Measurements from ENCODE around the gene ATP6AP1.

Gene ATP6AP1

DNA sequence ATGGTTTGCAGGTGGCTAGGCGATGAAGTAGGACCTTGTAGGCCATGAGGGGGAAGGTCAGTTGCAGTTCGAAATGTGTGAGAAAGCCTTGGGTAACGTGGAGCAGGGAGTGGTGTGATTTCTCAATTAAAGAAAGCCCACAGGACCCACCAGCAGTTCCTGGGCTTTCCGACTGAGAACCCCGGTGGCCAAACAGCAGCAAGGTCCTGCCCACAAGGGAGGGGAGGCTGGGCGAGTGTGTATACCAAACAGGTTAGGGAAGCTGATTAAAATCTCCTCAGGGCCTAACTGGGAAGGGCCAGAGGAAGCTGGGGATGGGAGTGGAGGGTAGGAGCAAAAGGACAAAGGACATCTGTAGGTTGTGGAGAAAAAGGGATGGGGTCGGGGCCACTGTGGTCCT lies 2.4 kb downstream of the ATP6AP1 start:
- DNase-seq = no peak

DNA sequence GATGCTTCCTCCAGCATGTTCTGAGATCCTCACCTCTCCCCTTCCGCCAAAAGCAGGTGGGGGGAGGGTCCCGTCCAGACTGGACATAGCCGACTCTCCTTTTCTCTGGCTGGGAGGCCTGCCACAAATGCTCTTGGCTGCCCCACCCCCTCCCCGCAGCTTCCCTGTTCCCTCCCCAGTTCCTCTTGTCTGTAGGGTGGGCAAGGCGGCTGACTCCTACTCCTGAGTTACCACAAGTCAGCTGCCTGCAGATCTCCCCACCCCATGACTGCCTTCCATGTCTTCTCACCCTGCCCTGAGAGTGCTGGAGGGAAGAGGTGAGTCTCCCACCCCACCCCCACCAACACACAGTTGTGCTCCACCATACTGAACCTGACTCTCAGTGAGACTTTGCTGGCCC lies 2.9 kb downstream of the ATP6AP1 start:
- no peak for DNase-seq

DNA sequence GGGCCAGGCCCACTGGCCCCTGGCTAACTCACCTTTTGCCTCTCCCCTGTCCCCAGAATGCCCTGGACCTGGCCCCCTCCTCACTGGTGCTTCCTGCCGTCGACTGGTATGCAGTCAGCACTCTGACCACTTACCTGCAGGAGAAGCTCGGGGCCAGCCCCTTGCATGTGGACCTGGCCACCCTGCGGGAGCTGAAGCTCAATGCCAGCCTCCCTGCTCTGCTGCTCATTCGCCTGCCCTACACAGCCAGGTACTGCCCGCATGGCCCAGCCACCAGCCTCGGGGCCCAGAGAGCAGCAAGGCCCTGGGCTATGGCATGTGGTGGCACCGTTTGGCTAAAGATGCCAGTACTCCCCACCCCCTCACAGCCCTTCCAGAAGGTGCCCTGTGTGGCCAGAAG lies 3.7 kb downstream of the ATP6AP1 start:
- DNase-seq = no peak

DNA sequence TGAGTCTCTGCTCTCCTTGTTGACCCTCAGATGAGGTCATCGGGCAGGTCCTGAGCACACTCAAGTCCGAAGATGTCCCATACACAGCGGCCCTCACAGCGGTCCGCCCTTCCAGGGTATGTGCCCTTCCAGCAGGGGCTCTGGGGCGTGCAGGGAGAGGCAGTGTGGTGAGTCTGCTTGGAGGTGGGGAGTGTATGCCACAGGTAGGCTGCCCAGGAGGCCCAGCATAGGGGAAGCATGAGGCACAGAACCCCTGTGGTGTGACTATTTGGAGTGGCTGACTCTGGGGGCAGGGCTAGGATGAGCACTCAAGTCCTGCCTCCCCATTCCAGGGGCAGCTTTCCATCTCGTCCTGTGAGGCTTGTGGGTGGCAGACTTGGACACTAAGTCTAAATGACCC lies 5.1 kb downstream of the ATP6AP1 start:
- no peak for DNase-seq

DNA sequence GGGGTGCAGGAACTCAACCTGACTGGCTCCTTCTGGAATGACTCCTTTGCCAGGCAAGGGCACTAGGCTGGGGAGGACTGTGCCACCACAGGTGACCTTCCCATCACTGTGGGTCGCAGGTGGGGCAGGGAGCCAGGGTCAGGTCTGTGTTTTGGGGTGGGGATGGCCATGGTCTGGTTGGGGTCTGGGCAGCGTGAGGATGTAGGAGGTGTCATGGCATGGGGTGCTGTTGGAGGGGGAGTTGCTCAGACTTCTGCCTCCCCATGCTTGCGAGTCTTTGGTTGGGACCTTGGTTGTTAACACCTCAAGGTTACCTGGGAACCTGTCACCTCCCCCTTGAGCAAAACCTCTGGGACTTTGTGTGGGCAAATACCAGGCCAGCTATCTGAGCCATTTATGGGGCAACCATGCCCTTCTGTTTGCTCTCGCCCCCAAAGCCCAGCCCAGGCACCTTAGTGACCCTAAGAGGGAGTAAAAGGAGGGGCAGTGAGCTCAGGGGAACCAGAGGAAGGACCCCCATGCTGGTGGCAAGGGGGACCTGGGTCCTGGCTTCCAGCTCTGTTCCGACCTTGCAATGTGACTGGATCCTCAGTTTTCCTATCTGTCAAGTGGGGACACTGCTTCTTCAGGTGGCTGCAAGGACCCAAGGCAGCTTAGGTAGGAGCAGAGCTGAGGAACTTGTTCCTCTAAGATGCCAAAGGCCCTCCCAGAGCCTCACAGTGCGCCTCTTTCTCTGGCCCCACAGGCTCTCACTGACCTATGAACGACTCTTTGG lies 6.1 kb downstream of the ATP6AP1 start:
- DNase-seq = no peak

DNA sequence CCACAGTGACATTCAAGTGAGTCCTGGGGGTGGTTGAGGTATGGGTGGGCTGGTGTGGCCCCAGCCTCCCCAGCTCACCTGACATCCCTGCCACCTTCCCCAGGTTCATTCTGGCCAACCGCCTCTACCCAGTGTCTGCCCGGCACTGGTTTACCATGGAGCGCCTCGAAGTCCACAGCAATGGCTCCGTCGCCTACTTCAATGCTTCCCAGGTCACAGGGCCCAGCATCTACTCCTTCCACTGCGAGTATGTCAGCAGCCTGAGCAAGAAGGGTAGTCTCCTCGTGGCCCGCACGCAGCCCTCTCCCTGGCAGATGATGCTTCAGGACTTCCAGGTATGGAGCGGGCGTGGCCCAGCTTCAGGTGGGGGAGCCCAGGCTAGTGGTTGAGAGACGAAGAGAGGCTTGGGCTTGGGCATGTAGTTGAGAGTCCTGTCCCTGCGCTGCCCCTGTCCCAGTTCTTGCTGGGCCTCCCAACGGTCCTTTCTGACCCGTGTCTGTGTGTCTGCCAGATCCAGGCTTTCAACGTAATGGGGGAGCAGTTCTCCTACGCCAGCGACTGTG lies 6.8 kb downstream of the ATP6AP1 start:
- no peak for DNase-seq

DNA sequence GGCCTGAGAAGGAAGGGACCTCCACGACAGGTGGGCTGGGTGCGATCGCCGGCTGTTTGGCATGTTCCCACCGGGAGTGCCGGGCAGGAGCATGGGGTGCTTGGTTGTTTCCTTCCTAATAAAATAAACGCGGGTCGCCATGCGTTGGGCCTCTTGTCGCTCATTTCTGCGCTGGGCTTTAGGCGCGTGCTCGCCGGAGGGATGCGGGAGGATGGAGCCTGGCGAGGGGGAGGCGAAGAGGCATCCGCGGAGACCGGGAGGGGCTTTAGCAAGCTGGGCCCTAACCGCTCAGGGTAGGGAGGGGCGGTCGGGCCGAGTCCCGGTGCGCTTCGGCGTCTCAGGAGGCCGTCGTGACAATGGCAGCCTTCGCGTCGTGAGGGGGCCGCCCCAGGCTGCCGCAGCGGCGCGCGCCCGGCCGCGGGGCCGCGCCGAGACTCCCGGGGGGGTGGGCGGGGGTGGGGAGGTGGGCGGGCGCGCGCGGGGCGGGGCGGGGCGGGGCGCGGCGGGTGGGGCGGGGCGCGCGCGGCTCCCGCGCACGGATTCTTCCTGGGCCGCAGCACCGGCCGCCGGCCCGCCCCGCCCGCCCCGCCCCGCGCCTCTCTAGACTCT lies 8.0 kb downstream of the ATP6AP1 start:
- peak; percentile 40 for DNase-seq

DNA sequence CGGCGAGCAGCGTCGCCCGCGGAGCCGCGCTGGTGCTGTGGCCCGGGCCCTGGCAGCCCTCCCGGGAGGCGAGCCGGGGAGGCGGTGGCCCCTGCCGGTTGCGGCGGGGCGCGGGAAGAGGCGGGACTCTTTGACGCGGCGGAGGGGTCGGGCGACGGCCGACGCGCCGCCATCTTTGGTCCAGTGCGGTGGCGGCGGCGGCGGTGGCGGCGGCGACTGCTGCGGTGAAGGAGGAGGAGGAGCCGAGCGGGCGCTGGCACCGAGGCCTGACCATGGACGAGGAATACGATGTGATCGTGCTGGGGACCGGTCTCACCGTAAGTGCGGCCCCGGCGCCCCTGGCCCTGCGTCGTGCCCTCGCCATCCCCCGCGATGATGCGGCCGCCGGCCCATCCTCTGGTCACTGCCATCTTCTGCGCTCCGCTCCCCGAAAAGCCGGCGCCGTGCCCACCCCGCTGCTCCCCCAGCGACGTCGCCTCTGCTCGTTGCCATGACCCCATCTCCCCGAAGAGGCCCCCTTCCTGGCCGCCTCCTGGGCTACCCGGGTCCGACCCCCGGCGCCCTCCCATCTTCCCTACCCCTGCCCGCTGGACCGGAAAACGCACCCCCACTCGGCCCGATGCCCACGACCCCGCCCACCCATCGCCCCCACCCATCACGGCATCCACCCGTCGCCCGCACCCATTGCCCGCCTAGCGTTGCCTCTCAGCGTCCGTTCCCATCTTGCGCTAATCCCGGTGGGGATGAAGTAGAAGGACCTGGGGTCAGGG lies 8.7 kb downstream of the ATP6AP1 start, which contains the start of gene GDI1:
Gene GDI1, plus strand, starts transcription at position 172 of the 770 bp plus-strand sequence. Its CDS starts 101 bp downstream, at position 273.
- peak; percentile 59 for DNase-seq

DNA sequence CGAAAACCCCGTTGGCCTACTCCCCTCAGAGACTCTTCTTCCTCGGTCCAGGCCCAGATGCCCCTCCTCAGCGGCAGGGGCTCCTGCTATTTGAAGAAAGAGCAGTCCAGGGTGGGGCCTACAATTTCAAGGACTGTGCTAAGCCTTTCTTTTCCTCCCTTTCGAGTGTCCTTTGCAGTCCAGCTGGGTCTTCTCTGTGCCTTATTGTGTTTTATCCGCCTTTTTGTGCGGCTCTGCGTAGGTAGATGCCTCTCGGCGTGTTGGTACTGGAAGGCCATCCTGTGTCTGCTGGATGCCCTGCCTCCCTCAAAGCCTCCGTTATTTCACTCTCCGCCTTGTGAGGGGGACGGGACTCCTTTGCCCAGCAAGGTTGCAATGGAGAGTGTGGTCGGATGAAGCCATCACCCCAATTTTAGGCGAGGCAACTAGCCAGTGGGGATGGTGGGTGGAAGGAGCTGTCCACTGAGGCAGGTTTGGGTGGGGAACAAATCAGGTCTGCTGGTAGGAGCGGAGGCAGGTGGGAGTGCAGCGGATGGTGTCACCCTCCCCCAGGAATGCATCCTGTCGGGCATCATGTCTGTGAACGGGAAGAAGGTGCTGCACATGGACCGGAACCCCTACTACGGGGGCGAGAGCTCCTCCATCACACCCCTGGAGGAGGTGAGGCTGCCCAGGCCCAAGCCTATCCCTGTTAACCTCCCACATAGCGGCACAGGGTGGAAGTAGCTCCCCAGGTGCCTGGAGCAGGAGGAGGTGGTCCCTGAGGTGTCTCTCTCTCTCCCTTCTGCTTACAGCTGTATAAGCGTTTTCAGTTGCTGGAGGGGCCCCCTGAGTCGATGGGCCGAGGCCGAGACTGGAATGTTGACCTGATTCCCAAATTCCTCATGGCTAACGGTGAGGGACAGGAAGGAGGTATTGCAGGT lies 9.8 kb downstream of the ATP6AP1 start:
- DNase-seq = no peak

DNA sequence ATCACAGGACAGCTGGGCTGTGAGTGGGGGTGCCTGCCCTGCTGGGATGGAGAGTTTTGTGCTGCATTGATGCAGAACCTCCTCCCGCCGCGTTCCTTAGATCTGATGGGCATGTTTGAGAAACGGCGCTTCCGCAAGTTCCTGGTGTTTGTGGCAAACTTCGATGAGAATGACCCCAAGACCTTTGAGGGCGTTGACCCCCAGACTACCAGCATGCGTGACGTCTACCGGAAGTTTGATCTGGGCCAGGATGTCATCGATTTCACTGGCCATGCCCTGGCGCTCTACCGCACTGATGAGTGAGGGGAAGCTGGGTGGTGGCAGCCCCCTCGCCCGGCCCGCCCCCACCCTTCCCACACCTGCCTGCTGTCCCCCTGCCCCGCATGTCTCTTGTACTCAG lies 11.4 kb downstream of the ATP6AP1 start:
- DNase-seq = no peak

DNA sequence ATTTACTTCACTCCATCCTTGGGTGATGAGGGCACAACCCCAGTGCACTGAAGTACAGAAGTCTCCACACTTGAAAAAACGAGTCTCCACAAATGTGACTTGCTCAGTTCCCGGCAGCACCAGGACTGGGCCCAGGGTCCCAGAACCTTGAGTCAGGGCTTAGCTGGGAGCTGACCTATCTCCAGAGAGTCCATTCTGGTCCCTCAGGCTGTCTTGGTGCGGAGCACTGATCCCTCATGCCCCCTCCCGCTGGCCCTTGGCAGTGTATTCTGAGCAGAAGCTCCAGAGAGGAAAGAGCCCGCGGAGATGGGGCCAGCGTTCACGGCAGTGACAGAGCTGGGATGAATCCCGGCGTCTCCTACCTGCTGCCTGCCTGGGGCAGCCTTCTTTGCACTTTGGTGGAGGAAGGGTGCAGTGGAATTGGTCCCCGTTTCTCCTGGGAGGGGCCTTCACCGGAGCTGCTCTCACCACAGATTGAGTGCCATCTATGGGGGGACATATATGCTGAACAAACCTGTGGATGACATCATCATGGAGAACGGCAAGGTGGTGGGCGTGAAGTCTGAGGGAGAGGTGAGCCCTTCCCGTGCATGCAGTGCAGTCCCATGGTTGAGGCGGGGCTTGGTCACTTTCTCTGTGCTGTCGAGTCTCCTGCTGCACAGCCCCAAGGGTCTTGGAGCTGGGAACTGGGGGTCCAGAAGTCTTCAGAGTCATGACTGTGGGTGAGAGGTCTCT lies 12.3 kb downstream of the ATP6AP1 start:
- DNase-seq = no peak

DNA sequence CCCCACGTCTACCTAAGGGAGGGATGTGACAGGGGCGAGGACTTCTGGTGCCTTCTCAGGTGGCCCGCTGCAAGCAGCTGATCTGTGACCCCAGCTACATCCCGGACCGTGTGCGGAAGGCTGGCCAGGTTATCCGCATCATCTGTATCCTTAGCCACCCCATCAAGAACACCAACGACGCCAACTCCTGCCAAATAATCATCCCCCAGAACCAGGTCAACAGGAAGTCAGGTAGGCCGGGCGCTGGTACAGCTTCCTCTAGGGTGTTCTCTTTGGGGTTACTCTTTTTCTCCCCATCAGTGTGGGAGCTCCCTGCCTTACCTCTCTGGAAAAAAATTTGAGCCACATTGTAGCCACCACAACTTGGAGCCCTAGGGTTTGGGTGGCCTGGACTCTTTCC lies 13.1 kb downstream of the ATP6AP1 start:
- DNase-seq = no peak

DNA sequence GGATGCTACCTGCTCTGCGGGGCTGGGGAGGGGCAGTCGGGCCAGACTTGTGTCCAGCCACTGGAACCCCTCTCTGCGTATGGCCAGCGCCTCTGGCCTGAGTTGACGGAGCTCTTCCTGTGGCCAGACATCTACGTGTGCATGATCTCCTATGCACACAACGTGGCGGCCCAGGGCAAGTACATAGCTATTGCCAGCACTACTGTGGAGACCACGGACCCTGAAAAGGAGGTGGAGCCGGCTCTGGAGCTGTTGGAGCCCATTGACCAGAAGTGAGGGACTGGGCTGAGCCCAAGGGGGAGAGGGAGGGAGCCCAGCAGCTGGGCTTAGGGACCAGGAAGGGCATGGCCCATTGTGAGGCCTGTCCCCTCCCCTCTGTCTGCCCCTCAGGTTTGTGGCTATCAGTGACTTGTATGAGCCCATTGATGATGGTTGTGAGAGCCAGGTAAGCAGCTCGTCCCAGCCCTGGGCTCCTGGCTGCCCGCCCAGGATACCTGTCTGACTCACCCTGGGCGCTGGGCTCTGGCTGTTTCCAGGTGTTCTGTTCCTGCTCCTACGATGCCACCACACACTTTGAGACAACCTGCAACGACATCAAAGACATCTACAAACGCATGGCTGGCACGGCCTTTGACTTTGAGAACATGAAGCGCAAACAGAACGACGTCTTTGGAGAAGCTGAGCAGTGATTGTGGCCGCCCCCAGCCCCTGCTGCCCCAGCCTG lies 13.7 kb downstream of the ATP6AP1 start:
- no peak for DNase-seq

DNA sequence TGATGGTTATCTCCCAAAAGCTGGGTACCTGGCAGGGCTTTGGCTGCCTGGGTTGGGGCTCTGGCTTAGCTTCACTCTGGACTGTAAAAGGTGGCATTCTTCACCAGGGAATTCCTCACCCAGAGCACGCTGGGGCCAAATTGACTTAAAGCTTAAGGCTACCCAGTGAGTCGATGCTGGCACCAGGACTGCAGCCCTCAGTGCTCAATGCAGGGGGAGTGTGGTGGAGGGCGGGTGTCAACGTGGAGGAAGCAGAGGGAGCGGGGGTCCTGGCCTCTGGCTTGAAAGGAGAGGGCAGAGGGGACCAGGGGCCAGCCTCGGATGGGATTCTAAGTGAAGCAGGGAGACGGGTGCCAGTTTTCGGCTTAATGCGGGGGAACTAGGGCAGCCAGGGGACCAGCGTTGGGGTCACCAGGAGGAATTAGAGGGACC lies 15.0 kb downstream of the ATP6AP1 start:
- DNase-seq = no peak

DNA sequence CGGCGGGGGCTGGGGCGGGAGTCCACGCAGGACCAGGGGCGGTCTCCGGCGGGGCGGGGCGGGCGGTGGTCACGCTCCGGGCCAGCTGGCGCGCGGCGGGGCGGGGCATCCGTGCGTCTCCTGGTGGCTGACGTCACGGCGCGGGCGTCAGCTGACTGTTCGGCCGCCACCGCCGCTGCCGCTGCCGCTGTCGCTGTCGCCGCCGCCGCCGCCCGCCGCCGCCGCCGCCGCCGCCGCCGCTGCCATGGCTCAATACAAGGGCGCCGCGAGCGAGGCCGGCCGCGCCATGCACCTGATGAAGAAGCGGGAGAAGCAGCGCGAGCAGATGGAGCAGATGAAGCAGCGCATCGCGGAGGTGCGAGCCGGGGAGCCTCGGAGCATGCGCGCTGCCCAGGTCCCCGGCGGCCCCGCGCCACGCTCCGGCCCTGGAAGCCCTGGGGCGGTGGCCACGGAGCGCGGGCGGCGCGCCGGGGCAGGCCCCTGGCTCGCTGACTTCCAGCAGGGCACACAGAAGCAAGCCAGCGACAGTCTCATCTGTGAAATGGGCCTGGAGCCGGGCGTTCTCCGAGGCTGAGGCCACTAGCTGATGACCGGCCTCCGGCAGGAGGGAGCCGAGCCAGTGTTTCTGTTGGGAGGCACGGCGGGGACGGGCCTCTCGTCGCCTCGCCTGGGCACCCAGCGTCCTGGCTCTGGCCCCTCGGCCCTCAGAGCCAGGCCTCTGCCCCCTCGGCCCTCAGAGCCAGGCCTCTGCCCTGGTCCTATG lies 15.7 kb downstream of the ATP6AP1 start, which contains the start of gene FAM50A:
Gene FAM50A, plus strand, starts transcription at position 150 of the 763 bp plus-strand sequence. Its CDS starts 95 bp downstream, at position 245.
- peak; percentile 62 for DNase-seq

DNA sequence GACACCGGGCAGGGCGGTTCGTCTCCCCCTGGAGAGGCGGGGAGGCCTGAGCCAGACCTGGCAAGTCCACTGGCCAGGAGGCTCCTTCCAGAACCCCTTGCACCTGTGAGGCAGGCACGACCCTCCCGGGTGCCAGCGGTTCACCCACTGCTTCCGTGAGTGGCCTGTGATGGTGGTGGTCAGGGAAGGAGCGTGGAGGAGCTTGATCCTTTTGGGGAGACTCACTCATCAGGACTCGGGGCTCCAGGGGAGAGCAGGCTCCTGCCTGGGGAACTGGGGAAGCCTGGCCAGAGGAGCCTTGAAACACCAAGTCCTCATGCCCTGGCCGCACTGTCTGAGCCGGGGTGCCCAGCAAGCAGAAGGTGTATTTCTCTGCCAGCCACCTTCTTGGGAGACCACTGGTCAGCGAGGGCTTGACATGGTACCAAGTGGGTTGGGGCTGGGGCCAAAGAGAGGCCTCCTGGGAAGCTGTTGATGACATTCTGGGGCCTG lies 16.3 kb downstream of the ATP6AP1 start:
- DNase-seq = no peak

DNA sequence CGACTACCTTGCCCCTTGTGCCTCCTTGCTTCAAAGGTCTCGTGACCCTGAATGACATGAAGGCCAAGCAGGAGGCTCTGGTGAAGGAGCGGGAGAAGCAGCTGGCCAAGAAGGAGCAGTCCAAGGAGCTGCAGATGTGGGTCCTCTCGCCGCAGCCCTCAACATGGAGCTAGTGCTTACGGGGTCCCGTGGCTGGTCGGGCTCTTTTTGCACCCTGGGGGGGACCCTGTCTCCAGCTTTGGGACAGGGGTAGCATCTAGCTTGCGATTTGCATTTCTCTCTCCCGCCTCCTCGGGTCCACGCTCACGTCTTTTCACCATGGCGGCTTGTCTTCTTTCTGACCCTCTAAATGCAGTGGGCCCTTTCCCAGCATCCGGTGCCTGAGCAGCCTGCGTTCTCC lies 17.3 kb downstream of the ATP6AP1 start:
- DNase-seq = no peak

DNA sequence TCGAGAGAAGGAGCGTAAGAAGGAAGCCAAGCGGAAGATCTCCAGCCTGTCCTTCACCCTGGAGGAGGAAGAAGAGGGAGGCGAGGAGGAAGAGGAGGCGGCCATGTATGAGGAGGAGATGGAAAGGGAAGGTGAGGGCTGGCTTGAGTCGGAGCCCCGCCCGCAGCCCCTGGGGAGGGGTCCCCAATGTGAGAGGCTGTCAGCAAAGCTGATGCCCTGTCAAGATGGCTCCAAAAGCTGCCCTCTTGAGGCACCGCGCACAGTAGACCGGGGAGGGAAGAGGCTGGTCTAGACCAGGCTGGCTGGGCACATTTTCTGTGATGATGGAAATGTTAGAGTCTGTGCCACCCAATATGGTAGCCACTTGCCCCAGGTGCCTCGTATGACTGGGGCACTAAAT lies 18.0 kb downstream of the ATP6AP1 start:
- no peak for DNase-seq

DNA sequence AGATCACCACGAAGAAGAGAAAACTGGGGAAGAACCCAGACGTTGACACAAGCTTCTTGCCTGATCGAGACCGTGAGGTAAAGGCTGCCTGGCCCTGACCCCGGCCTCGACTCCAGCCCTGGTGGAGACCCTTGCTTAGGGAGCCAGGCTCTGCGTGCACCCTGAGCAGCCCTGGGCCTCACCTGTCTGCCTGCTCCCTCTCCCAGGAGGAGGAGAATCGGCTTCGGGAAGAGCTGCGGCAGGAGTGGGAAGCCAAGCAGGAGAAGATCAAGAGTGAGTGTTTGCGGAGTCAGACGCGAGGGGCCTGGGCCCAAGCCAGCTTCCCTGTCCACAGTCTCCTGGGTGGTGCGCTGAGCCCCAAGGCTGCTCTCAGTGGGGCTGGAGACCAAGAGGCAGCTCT lies 20.0 kb downstream of the ATP6AP1 start:
- no peak for DNase-seq

DNA sequence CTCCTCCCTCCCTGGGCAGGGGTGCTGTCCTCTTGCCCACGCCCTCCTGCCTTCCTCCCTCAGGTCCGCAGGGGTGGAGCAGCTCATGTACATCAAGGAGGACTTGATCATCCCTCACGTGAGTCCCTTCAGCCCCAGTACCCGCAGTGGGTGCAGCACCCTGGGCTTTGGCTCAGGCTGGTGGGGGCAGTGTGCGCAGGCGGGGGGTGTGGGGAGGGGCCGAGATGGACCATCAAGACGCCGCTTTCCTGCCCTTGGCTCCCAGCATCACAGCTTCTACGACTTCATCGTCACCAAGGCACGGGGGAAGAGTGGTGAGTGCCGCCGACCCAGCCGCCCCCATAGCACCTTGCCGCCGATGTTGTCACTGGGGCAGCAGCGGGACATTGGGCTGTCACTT lies 21.1 kb downstream of the ATP6AP1 start:
- DNase-seq = no peak
